HepG2 (cell line): Measurements from ENCODE around the gene PAPOLA. TPM values are rescaled to one million over a fixed set of nuclear protein-coding genes. Genes with fewer than 3 reads are reported as not detected.

Experiments used
- ATM ChIP-seq: fragments of 450-650 bp; IDR thresholded peaks from 2 replicates; pipeline ENCODE4 v1.7.1; 2017; ENCODE audit warnings: mild to moderate bottlenecking, borderline replicate concordance
- BRCA1 ChIP-seq: sonication (generic); formaldehyde crosslinking; IDR thresholded peaks from 2 replicates; pipeline ENCODE4 v1.4.0; 2020; ENCODE audit warnings: missing genetic modification reagents
- CCDC6 ChIP-seq: sonication (generic); formaldehyde crosslinking; IDR thresholded peaks from 2 replicates; pipeline ENCODE4 v1.8.1; 2022; ENCODE audit warnings: mild to moderate bottlenecking, missing genetic modification reagents, moderate library complexity
- CREB1 ChIP-seq, 2 experiments: fragments of 450-650 bp in 1 of 2; IDR thresholded peaks; 2 replicates each; pipeline ENCODE4 v1.6.1; 2016 to 2017; ENCODE audit warnings: control low read depth in 1 of 2, mild to moderate bottlenecking in 1 of 2, missing compliant biosample characterization in 1 of 2, missing genetic modification characterization in 1 of 2
- MED13 ChIP-seq: sonication (generic); formaldehyde crosslinking; IDR thresholded peaks from 2 replicates; pipeline ENCODE4 v1.5.0; 2020; ENCODE audit warnings: missing genetic modification reagents
- MXD4 ChIP-seq: IDR thresholded peaks from 2 replicates; pipeline ENCODE4 v1.6.1; 2016; ENCODE audit warnings: mild to moderate bottlenecking, missing biosample characterization, missing genetic modification reagents
- MXI1 ChIP-seq: IDR thresholded peaks from 3 replicates; pipeline ENCODE4 v1.6.1; 2012; ENCODE audit warnings: low read depth, low read length, inconsistent platforms, borderline replicate concordance
- PLRG1 ChIP-seq: fragments of 450-650 bp; conservative IDR thresholded peaks from 2 replicates; pipeline ENCODE4 v1.6.1; 2016
- PTBP1 ChIP-seq: fragments of 200-400 bp; formaldehyde crosslinking; IDR thresholded peaks from 2 replicates; pipeline ENCODE4 v1.6.1; 2018; ENCODE audit warnings: low read length, low read depth; ENCODE audit not compliant: poor library complexity, severe bottlenecking
- SMAD3 ChIP-seq: sonication (generic); formaldehyde crosslinking; IDR thresholded peaks from 2 replicates; pipeline ENCODE4 v1.4.0; 2020; ENCODE audit warnings: missing genetic modification reagents
- ZMYM3 ChIP-seq: sonication (generic); formaldehyde crosslinking; IDR thresholded peaks from 2 replicates; pipeline ENCODE4 v1.5.1; 2020; ENCODE audit warnings: mild to moderate bottlenecking, missing genetic modification reagents
- ZNF33A ChIP-seq: sonication (generic); formaldehyde crosslinking; IDR thresholded peaks from 2 replicates; pipeline ENCODE4 v1.5.1; 2020; ENCODE audit warnings: missing genetic modification reagents, mild to moderate bottlenecking, moderate library complexity, borderline replicate concordance
- ZNF644 ChIP-seq: IDR thresholded peaks from 2 replicates; pipeline ENCODE4 v1.6.1; 2016; ENCODE audit warnings: low read depth
- ZNF782 ChIP-seq: sonication (generic); formaldehyde crosslinking; IDR thresholded peaks from 2 replicates; pipeline ENCODE4 v1.4.0; 2020; ENCODE audit warnings: missing genetic modification reagents, mild to moderate bottlenecking, borderline replicate concordance
- ZSCAN12 ChIP-seq: sonication (generic); formaldehyde crosslinking; IDR thresholded peaks from 2 replicates; pipeline ENCODE4 v1.9.0; 2021; ENCODE audit warnings: mild to moderate bottlenecking, missing genetic modification reagents
- polyA plus RNA-seq, 8 experiments: library from polyadenylated mRNA; depleted of rRNA in 3 of 8; stranded (reverse) in 7 of 8; unstranded in 1 of 8; fragments of >200 nt; fragmentation: Illumina TruSeq in 4 of 8; extraction: Trizol in 4 of 8; gene quantifications; 2 replicates each; pipeline versions ENCODE4 v1.2.1 to v1.2.3, GENCODE V29; 2011 to 2016; ENCODE audit warnings: low read depth in 4 of 8, missing spikeins in 1 of 8, mixed read lengths in 1 of 8; ENCODE audit not compliant: insufficient read depth in 1 of 8
- total RNA-seq, 5 experiments: library from RNA; depleted of rRNA; stranded (reverse); fragments of >200 nt; fragmentation: Illumina TruSeq; extraction: Trizol; gene quantifications; 2 replicates each; pipeline ENCODE4 v1.2.3, GENCODE V29; 2016; ENCODE audit warnings: low read depth in 1 of 5
- TF ChIP-seq, protein P1 (sequence below): sonication (generic); formaldehyde crosslinking; IDR thresholded peaks from 2 replicates; pipeline ENCODE4 v1.5.0; 2020; ENCODE audit warnings: mild to moderate bottlenecking, missing genetic modification reagents, moderate library complexity
- TF ChIP-seq, protein P2 (sequence below), 2 experiments: sonication (generic) in 1 of 2; formaldehyde crosslinking in 1 of 2; IDR thresholded peaks; 2 replicates each; pipeline versions ENCODE4 v1.5.1 to v1.6.1; 2011 to 2020; ENCODE audit warnings: borderline replicate concordance in 1 of 2, low read depth in 1 of 2, low read length in 1 of 2, mild to moderate bottlenecking in 1 of 2, missing genetic modification reagents in 1 of 2, moderate library complexity in 1 of 2
- TF ChIP-seq, protein P3 (sequence below): sonication (generic); formaldehyde crosslinking; IDR thresholded peaks from 2 replicates; pipeline ENCODE4 v1.5.0; 2020; ENCODE audit warnings: mild to moderate bottlenecking, missing genetic modification reagents
- TF ChIP-seq, protein P4 (sequence below): sonication (generic); formaldehyde crosslinking; IDR thresholded peaks from 2 replicates; pipeline ENCODE4 v1.4.0; 2020; ENCODE audit warnings: mild to moderate bottlenecking, low read depth, missing genetic modification reagents
- TF ChIP-seq, protein P5 (sequence below): sonication (generic); formaldehyde crosslinking; IDR thresholded peaks from 2 replicates; pipeline ENCODE4 v1.5.1; 2020; ENCODE audit warnings: mild to moderate bottlenecking, missing genetic modification reagents, moderate library complexity

Gene PAPOLA
- total and polyA plus RNA-seq, 2 of the 13 experiments (the other 11 are each of a cell fraction or from before 2014, with no cell fraction given): 103 to 151 TPM

DNA sequence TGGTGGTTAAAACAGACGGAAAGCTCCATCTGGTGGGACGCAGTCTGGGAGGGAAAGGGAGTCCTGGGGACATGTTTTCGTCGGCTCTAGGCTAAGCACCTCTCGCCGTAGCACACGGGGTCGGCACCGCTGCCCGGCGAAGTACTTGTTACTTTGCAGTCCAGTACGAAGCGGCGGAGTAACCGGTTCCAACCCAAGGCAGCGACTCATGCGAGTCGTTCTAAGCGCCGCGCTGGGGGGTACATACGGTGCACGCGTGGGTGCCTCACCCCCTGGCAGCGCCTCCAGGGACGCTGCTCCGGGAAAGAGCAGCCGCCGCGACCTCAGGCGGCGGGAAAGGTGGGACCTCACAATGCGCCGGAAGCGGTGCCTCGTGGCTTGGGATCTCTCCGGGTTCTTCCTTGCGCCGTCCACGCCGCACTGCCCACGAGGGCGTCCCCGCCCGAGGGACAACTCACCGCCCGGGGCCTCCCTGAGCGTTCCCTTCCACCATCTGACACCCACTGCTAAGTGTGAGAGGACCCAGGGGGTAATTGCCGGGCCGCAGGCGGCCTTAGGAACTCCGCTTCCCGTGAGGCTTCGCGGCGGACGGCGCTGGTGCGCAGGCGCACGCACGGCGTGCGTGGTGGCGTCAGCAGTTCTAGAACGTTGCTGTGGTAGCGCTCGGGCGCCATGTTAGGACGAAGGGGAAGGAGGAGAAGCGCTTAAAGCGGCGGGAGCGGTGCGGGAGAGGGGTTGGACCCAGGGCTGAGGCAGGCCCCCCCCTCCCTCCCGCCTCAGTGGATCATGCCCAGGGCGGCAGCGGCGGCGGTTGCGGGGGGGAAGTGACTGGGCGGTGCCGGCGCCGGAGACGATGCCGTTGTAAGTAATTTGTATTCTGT, at the start of gene PAPOLA (continued):
- TF ChIP-seq, protein P1, sequence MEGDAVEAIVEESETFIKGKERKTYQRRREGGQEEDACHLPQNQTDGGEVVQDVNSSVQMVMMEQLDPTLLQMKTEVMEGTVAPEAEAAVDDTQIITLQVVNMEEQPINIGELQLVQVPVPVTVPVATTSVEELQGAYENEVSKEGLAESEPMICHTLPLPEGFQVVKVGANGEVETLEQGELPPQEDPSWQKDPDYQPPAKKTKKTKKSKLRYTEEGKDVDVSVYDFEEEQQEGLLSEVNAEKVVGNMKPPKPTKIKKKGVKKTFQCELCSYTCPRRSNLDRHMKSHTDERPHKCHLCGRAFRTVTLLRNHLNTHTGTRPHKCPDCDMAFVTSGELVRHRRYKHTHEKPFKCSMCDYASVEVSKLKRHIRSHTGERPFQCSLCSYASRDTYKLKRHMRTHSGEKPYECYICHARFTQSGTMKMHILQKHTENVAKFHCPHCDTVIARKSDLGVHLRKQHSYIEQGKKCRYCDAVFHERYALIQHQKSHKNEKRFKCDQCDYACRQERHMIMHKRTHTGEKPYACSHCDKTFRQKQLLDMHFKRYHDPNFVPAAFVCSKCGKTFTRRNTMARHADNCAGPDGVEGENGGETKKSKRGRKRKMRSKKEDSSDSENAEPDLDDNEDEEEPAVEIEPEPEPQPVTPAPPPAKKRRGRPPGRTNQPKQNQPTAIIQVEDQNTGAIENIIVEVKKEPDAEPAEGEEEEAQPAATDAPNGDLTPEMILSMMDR (CRISPR knock-in tag): peak; percentile 49
- TF ChIP-seq CCDC6 (CRISPR knock-in tag): peak; percentile 76; the same call in 1 of the 2 replicates
- TF ChIP-seq SMAD3 (CRISPR knock-in tag): 0 out of 2 replicates have a peak, but pooled peaks have one; percentile 47
- TF ChIP-seq ZNF644: no peak
- no peak for TF ChIP-seq ATM
- peak; percentile 66; the same call in 1 of the 2 replicates for TF ChIP-seq ZMYM3 (CRISPR knock-in tag)
- TF ChIP-seq ZNF33A (CRISPR knock-in tag): peak; percentile 96
- peak; percentile 74; the same call in 1 of the 2 replicates for TF ChIP-seq ZNF782
- TF ChIP-seq, protein P2, sequence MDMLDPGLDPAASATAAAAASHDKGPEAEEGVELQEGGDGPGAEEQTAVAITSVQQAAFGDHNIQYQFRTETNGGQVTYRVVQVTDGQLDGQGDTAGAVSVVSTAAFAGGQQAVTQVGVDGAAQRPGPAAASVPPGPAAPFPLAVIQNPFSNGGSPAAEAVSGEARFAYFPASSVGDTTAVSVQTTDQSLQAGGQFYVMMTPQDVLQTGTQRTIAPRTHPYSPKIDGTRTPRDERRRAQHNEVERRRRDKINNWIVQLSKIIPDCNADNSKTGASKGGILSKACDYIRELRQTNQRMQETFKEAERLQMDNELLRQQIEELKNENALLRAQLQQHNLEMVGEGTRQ (IDR thresholded peaks at IDR 0.05; ENCODE audit: low read depth, low read length): no peak
- TF ChIP-seq, protein P2 (CRISPR knock-in tag; IDR thresholded peaks at IDR 0.05; ENCODE audit: borderline replicate concordance): peak; percentile 57; the same call in 1 of the 2 replicates
- TF ChIP-seq CREB1 (IDR thresholded peaks at IDR 0.05): peak; percentile 83
- peak; percentile 98 for TF ChIP-seq CREB1 (CRISPR knock-in tag; IDR thresholded peaks at IDR 0.05)
- TF ChIP-seq PTBP1: no peak
- TF ChIP-seq, protein P3, sequence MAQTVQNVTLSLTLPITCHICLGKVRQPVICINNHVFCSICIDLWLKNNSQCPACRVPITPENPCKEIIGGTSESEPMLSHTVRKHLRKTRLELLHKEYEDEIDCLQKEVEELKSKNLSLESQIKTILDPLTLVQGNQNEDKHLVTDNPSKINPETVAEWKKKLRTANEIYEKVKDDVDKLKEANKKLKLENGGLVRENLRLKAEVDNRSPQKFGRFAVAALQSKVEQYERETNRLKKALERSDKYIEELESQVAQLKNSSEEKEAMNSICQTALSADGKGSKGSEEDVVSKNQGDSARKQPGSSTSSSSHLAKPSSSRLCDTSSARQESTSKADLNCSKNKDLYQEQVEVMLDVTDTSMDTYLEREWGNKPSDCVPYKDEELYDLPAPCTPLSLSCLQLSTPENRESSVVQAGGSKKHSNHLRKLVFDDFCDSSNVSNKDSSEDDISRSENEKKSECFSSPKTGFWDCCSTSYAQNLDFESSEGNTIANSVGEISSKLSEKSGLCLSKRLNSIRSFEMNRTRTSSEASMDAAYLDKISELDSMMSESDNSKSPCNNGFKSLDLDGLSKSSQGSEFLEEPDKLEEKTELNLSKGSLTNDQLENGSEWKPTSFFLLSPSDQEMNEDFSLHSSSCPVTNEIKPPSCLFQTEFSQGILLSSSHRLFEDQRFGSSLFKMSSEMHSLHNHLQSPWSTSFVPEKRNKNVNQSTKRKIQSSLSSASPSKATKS (CRISPR knock-in tag): peak; percentile 82; the same call in 1 of the 2 replicates
- peak; percentile 90 for TF ChIP-seq BRCA1 (CRISPR knock-in tag)
- peak; percentile 89; the same call in 1 of the 3 replicates for TF ChIP-seq MXI1
- TF ChIP-seq, protein P4, sequence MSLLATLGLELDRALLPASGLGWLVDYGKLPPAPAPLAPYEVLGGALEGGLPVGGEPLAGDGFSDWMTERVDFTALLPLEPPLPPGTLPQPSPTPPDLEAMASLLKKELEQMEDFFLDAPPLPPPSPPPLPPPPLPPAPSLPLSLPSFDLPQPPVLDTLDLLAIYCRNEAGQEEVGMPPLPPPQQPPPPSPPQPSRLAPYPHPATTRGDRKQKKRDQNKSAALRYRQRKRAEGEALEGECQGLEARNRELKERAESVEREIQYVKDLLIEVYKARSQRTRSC (CRISPR knock-in tag): no peak
- TF ChIP-seq MED13 (CRISPR knock-in tag): peak; percentile 57; the same call in 1 of the 2 replicates
- TF ChIP-seq MXD4 (CRISPR knock-in tag): peak; percentile 81; the same call in 1 of the 2 replicates
- no peak; the same call in 1 of the 2 replicates for TF ChIP-seq ZSCAN12 (CRISPR knock-in tag)
- TF ChIP-seq, protein P5, sequence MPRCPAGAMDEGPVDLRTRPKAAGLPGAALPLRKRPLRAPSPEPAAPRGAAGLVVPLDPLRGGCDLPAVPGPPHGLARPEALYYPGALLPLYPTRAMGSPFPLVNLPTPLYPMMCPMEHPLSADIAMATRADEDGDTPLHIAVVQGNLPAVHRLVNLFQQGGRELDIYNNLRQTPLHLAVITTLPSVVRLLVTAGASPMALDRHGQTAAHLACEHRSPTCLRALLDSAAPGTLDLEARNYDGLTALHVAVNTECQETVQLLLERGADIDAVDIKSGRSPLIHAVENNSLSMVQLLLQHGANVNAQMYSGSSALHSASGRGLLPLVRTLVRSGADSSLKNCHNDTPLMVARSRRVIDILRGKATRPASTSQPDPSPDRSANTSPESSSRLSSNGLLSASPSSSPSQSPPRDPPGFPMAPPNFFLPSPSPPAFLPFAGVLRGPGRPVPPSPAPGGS: peak; percentile 72; the same call in 1 of the 2 replicates
- TF ChIP-seq PLRG1: no peak
